Posterior vena cava (tissue), 2 donors: Measurements from ENCODE around the gene SFXN3. TPM values are rescaled to one million over a fixed set of nuclear protein-coding genes. Genes with fewer than 3 reads are reported as not detected.

ENCODE experiments used
- DNase-seq: peaks from one replicate; pipeline ENCODE4 v3.0.0-alpha.2; 2020; ENCODE audit warnings: low spot score
- intact Hi-C, 2 donors: fragments of 100-400 bp; cut with DNase I; formaldehyde crosslinking; loops; one replicate each; pipeline versions ENCODE4 v1.14.1 to v1.14.2; 2022 to 2023
- total RNA-seq, 2 donors: library from RNA; stranded (reverse); fragmentation: NEBNext Ultra II Directional; extraction: Animal tissue kit (Norgen Biotek cat#: 25700); gene quantifications; one replicate each; pipeline ENCODE4 v1.2.1, GENCODE V29; 2021
- donor health status: DM: yes; HTN: yes; CAD: no.
- donor health status: DM: yes; HTN: yes; CAD: no.

SFXN3 gene
- total RNA-seq, 2 donors from 2014 or later: 72.7 to 79.5 TPM

GRCh38 chr10:101089520-101090299, 58.7 kb downstream of the SFXN3 start:
- intact Hi-C loops: no loop called here
- DNase-seq: no peak

GRCh38 chr10:101090597-101090996, 59.6 kb downstream of the SFXN3 start:
- no peak for DNase-seq
- intact Hi-C loops: no loop called here

Other genes starting within 250 kb of the SFXN3 start
- 10 to 100 TPM; 21.8 to 23.7 TPM for gene SLF2, start 118.3 kb upstream of the SFXN3 start, total RNA-seq
- gene SEMA4G, start 61.7 kb upstream of the SFXN3 start, total RNA-seq: 1 to 10 TPM; 1.1 to 1.6 TPM
- 10 to 100 TPM; 48.6 to 53.9 TPM for gene MRPL43, start 43.7 kb upstream of the SFXN3 start, total RNA-seq
- gene TWNK, start 43.7 kb upstream of the SFXN3 start, total RNA-seq: 1 to 10 TPM; 5.2 to 5.6 TPM
- 10 to 100 TPM; 71.4 to 91.3 TPM for gene LZTS2, start 31.4 kb upstream of the SFXN3 start, total RNA-seq
- under 1 TPM; 0.48 to 0.83 TPM for gene PDZD7, start 105 bp upstream of the SFXN3 start, total RNA-seq
- gene KAZALD1, start 30.8 kb downstream of the SFXN3 start, total RNA-seq: 1 to 10 TPM; 6.5 to 9.3 TPM
- not detected for gene TLX1, start 100.1 kb downstream of the SFXN3 start, total RNA-seq
- gene LBX1, start 198.2 kb downstream of the SFXN3 start, total RNA-seq: not detected